Smooth muscle cell (in vitro differentiated cells): Measurements from ENCODE around the gene CDC123. TPM values are rescaled to one million over a fixed set of nuclear protein-coding genes. Genes with fewer than 3 reads are reported as not detected.

Source experiments
- DNase-seq: peaks from one replicate; lab custom pipeline; 2025; ENCODE audit not compliant: unreplicated experiment; lab: John Stamatoyannopoulos, UW
- H2AFZ ChIP-seq: fragments of 200-600 bp; sonication (generic); 2 replicates; pipeline ENCODE4 v1.6.0; 2016; ENCODE audit warnings: antibody characterized with exemption, low read depth, mild to moderate bottlenecking
- H3F3A ChIP-seq: fragments of 200-600 bp; sonication (generic); 2 replicates; pipeline ENCODE4 v1.6.0; 2017; ENCODE audit warnings: antibody characterized with exemption, low read depth
- H3K27ac ChIP-seq: fragments of 200-600 bp; sonication (generic); 2 replicates; pipeline ENCODE4 v1.5.1; 2016; ENCODE audit warnings: low read depth, mild to moderate bottlenecking
- H3K27me3 ChIP-seq: fragments of 200-600 bp; sonication (generic); 2 replicates; pipeline ENCODE4 v1.6.1; 2016; ENCODE audit warnings: low read depth, mild to moderate bottlenecking
- H3K36me3 ChIP-seq: fragments of 200-600 bp; sonication (generic); 2 replicates; pipeline ENCODE4 v1.5.1; 2016; ENCODE audit warnings: low read depth
- H3K4me1 ChIP-seq: fragments of 200-600 bp; sonication (generic); 2 replicates; pipeline ENCODE4 v1.5.1; 2016; ENCODE audit warnings: low read depth
- H3K4me2 ChIP-seq: fragments of 200-600 bp; sonication (generic); 2 replicates; pipeline ENCODE4 v1.6.0; 2016; ENCODE audit warnings: mild to moderate bottlenecking
- H3K4me3 ChIP-seq: fragments of 200-600 bp; sonication (generic); 2 replicates; pipeline ENCODE4 v1.5.1; 2016; ENCODE audit warnings: mild to moderate bottlenecking
- H3K79me2 ChIP-seq: fragments of 200-600 bp; sonication (generic); 2 replicates; pipeline ENCODE4 v1.6.0; 2016; ENCODE audit warnings: low read depth, mild to moderate bottlenecking
- H3K9ac ChIP-seq: fragments of 200-600 bp; sonication (generic); 2 replicates; pipeline ENCODE4 v1.6.0; 2016; ENCODE audit warnings: low read depth
- H3K9me3 ChIP-seq: fragments of 200-600 bp; sonication (generic); replicated peaks from 2 replicates; pipeline ENCODE4 v1.5.1; 2016; ENCODE audit warnings: low read depth
- H4K20me1 ChIP-seq: fragments of 200-600 bp; sonication (generic); 2 replicates; pipeline ENCODE4 v1.6.0; 2016; ENCODE audit warnings: low read depth
- WGBS: methylation state at CpG from one replicate; pipeline ENCODE4 v1.1.7; 2016; ENCODE audit warnings: low lambda C conversion rate; 5-methylcytosine and 5-hydroxymethylcytosine counted together
- polyA plus RNA-seq: library from polyadenylated mRNA; unstranded; fragments of >200 nt; fragmentation: Nextera tagmentation; extraction: Ambion mirVana; gene quantifications from 2 replicates; pipeline ENCODE4 v1.2.1, GENCODE V29; 2016
- total RNA-seq: library from RNA; depleted of rRNA; stranded (reverse); fragments of >200 nt; gene quantifications from 2 replicates; pipeline ENCODE4 v1.2.3, GENCODE V29; 2014
- TF ChIP-seq, protein P1 (sequence below): fragments of 200-600 bp; sonication (generic); IDR thresholded peaks from 2 replicates; pipeline ENCODE4 v1.5.1; 2017; ENCODE audit warnings: borderline replicate concordance, mild to moderate bottlenecking, antibody characterized with exemption; ENCODE audit not compliant: insufficient read depth, poor library complexity, severe bottlenecking

CDC123 gene
- total and polyA plus RNA-seq, 2 experiments from 2014 or later, result 78.2 to 97.2 TPM

DNA sequence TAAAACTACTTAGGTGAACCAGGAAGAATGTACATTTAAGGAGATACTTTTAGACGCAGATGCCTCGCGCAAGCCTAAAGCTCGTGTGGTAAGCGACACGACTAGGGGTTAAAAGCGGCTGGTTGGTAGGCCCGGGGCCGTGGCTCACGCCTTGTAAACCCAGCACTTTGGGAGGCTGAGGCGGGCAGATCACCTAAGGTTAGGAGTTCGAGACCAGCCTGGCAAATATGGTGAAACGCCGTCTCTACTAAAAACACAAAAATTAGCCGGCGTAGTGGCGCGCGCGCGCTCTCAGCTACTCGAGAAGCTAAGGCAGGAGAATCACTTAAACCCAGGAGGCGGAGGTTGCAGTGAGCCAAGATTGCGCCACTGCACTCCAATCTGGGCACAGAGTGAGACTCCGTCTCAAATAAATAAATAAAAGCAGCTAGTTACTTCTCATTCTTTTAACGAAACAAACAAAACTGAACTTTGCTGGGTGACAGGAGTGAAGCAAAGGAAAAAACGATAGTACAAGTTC, 1.2 kb upstream of the CDC123 start:
- H3F3A ChIP-seq, result no peaks in the 10 kb centered on the region

DNA sequence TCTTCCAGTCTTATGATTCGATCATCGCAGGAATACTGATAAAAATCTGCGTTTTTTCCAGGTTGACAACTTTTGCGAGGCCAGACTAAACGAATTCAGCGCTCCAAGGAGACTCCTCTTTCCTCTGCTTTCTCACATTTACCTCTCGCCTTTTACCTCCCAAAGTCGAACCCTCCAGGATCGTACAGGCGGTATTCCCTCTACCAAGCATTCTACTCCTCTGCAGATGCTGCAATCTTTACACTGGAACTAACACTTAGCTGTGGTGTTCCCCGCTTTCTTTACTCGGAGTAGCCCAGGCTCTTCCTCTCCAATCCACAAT, 746 bp upstream of the CDC123 start:
- Histone ChIP-seq H3K27me3 (no peaks in the 10 kb centered on the region), H4K20me1 (peaks cover 7% of the 10 kb centered on the region), H3K36me3 (peaks cover 11% of the 10 kb centered on the region), H3K27ac (peak overlapping the region; percentile 92), H3K4me2 (peak overlapping the region; percentile 83), H3F3A (no peaks in the 10 kb centered on the region), H3K9me3 (no peaks in the 10 kb centered on the region), H3K9ac (peak overlapping the region; percentile 90), H3K4me3 (peak overlapping the region; percentile 76), H3K79me2 (peaks cover 90% of the 10 kb centered on the region), H3K4me1 (peaks cover 18% of the 10 kb centered on the region), H2AFZ (peak overlapping the region; percentile 98)
- DNase-seq, result no peak
- TF ChIP-seq, protein P1, sequence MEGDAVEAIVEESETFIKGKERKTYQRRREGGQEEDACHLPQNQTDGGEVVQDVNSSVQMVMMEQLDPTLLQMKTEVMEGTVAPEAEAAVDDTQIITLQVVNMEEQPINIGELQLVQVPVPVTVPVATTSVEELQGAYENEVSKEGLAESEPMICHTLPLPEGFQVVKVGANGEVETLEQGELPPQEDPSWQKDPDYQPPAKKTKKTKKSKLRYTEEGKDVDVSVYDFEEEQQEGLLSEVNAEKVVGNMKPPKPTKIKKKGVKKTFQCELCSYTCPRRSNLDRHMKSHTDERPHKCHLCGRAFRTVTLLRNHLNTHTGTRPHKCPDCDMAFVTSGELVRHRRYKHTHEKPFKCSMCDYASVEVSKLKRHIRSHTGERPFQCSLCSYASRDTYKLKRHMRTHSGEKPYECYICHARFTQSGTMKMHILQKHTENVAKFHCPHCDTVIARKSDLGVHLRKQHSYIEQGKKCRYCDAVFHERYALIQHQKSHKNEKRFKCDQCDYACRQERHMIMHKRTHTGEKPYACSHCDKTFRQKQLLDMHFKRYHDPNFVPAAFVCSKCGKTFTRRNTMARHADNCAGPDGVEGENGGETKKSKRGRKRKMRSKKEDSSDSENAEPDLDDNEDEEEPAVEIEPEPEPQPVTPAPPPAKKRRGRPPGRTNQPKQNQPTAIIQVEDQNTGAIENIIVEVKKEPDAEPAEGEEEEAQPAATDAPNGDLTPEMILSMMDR, result no peak
- 2% methylated on average over 12 of the region's 12 CpGs for WGBS

More for the DNA sequence above, 1.2 kb upstream of the CDC123 start:
- Histone ChIP-seq H3K4me2 (peak overlapping the region; percentile 83), H3K4me3 (peak overlapping the region; percentile 76), H3K36me3 (peaks cover 11% of the 10 kb centered on the region), H3K9me3 (no peaks in the 10 kb centered on the region), H3K4me1 (peaks cover 18% of the 10 kb centered on the region), H2AFZ (peak overlapping the region; percentile 98), H3K27me3 (no peaks in the 10 kb centered on the region), H4K20me1 (peaks cover 11% of the 10 kb centered on the region), H3K9ac (peak overlapping the region; percentile 90), H3K79me2 (peaks cover 90% of the 10 kb centered on the region), H3K27ac (peak overlapping the region; percentile 92)
- TF ChIP-seq, protein P1, result no peak
- no peak for DNase-seq
- 3% methylated on average over 27 of the region's 27 CpGs for WGBS

DNA sequence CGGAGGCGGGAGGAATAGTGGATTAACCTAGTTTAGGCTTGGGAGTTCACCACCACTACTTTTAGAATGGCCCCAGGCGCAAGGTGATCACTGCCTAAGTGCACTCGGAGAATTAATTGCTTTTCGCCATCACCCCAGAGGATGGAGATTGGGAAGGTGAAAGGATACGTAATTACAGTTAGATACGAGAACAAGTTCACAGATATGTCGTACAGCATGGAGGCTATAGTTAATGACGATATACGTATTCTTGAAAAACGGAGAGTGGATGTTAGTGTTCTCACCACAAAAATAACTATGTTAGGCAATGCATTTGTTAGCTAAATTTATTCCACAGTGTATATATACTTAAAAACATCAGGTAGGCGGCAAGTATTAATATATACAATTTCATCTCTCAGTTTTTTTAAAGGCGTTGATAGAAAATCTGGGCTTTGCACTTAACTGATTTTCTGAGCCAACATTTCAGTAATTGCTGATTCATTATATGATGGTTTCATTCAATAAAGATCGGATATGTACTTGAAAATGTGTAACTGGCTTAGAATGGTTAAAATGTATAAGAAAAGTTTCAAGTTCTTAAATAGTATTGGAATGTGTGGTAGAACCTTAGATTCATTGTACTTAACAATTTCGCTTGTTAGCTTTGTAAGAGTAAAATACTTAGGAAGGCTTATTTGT, 683 bp downstream of the CDC123 start:
- Histone ChIP-seq H3K27ac (peak overlapping the region; percentile 92), H2AFZ (peak overlapping the region; percentile 98), H3F3A (no peaks in the 10 kb centered on the region), H3K9ac (peak overlapping the region; percentile 90), H3K36me3 (peaks cover 11% of the 10 kb centered on the region), H3K27me3 (no peaks in the 10 kb centered on the region), H3K4me1 (peaks cover 18% of the 10 kb centered on the region), H4K20me1 (peaks cover 7% of the 10 kb centered on the region), H3K4me2 (peak overlapping the region; percentile 83), H3K4me3 (peak overlapping the region; percentile 76), H3K79me2 (peaks cover 90% of the 10 kb centered on the region), H3K9me3 (no peaks in the 10 kb centered on the region)
- WGBS, result 10% methylated on average over 15 of the region's 15 CpGs
- TF ChIP-seq, protein P1, result no peak
- no peak for DNase-seq

DNA sequence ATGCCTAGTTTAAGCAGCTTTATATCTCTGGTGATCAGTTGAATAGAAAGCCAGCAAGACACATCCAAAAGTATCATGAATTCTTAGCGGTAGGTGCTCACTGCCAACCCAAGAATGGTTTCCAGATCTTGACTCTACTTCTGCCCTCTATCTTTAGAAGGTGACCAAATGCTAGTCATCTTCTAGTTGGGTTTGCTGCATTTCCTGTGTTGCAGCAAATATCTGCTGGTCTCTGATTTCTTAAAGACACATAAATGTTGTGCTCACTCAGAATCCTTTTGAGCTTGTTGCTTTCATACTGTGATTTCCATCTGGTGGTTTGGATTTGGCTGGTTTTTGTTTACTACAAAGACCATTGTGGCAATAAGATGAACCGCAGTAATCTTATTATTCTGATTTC, 2.2 kb downstream of the CDC123 start:
- Histone ChIP-seq H3K27me3 (no peaks in the 10 kb centered on the region), H3K36me3 (peaks cover 11% of the 10 kb centered on the region), H3K4me2 (no peak overlapping the region), H2AFZ (no peak overlapping the region), H3K79me2 (peaks cover 82% of the 10 kb centered on the region), H3K4me1 (peaks cover 18% of the 10 kb centered on the region), H3K27ac (no peak overlapping the region), H3F3A (no peaks in the 10 kb centered on the region), H4K20me1 (peaks cover 13% of the 10 kb centered on the region), H3K9me3 (no peaks in the 10 kb centered on the region), H3K9ac (no peak overlapping the region), H3K4me3 (no peak overlapping the region)
- DNase-seq, result no peak
- TF ChIP-seq, protein P1, result no peak
- WGBS, result 99% methylated on average over 2 of the region's 2 CpGs
